ENCODE measurements around the gene ZFP69B. TPM values are rescaled to one million over a fixed set of nuclear protein-coding genes. Genes with fewer than 3 reads are reported as not detected.

ZFP69B gene
- total and polyA plus RNA-seq, 2 of the 4 experiments (the other 2 are of a cell fraction), result 3.1 to 6.8 TPM

DNA sequence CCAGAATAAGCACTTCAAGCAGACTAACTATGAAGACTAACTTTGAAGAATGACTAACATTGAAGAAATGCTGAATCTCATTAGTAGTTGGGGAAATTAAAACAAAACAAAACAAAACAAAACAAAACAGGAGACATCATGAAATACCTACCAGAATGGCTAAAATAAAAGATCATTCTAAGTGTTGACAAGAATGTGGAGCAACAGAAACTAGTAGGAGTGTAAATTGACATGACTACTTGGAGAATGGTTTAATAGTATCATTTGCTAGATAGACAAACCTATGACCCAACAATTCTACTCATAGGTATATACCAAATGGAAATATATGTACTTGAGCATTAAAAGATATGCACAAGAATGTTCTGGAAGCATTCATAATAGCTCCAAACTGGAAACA lies 18.9 kb upstream of the ZFP69B start:
- no peak overlapping the region for H3K14ac ChIP-seq (replicated peaks; ENCODE audit: low read depth, low read length)
- H3K27ac ChIP-seq (ENCODE audit: insufficient read depth, low read length), result no peak overlapping the region
- no peak overlapping the region for H3K9ac ChIP-seq (ENCODE audit: low read depth, low read length)
- BruUV-seq (replicated peaks), result no TSS peak
- no peaks in the 10 kb centered on the region for H3K27me3 ChIP-seq (ENCODE audit: control insufficient read depth, insufficient read depth, low read length)
- H2AK5ac ChIP-seq (ENCODE audit: low read depth, low read length), result no peak overlapping the region
- no peaks in the 10 kb centered on the region; a peak in 1 of 4 replicates for H3K79me1 ChIP-seq (ENCODE audit: low read depth in 1 of 2, low read length in 2 of 2)
- TF ChIP-seq, protein P1, sequence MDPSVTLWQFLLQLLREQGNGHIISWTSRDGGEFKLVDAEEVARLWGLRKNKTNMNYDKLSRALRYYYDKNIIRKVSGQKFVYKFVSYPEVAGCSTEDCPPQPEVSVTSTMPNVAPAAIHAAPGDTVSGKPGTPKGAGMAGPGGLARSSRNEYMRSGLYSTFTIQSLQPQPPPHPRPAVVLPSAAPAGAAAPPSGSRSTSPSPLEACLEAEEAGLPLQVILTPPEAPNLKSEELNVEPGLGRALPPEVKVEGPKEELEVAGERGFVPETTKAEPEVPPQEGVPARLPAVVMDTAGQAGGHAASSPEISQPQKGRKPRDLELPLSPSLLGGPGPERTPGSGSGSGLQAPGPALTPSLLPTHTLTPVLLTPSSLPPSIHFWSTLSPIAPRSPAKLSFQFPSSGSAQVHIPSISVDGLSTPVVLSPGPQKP (IDR thresholded peaks at IDR 0.05; ENCODE audit: borderline replicate concordance, low read depth, low read length), result no peak
- TF ChIP-seq MXI1 (IDR thresholded peaks at IDR 0.05; ENCODE audit: borderline replicate concordance, low read depth, low read length) (no peak), MAFK (IDR thresholded peaks at IDR 0.05; ENCODE audit: low read depth, low read length) (no peak), MAZ (IDR thresholded peaks at IDR 0.05; ENCODE audit: borderline replicate concordance, low read depth, low read length) (no peak), FOS (IDR thresholded peaks at IDR 0.05; ENCODE audit: low read depth, low read length) (no peak)
- no peak overlapping the region for H4K91ac ChIP-seq (ENCODE audit: insufficient read depth, low read depth, low read length)
- H3K9me3 ChIP-seq (ENCODE audit: control insufficient read depth, insufficient read depth, low read length), result no peaks in the 10 kb centered on the region
- no peak overlapping the region for H3K4me3 ChIP-seq (ENCODE audit: insufficient read depth, low read depth, low read length)
- in situ Hi-C loops (cut with MboI; ENCODE audit: low sequenced_read_pairs) (no loop called here), intact Hi-C loops (cut with micrococcal nuclease) (no loop called here), dilution Hi-C loops (cut with HindIII; ENCODE audit: low sequenced_read_pairs, unreplicated experiment) (no loop called here)
- H3K4me1 ChIP-seq (ENCODE audit: control insufficient read depth, insufficient read depth, low read length), result no peaks in the 10 kb centered on the region
- H4K20me1 ChIP-seq (ENCODE audit: insufficient read depth, low read length), result no peaks in the 10 kb centered on the region
- no peak overlapping the region for H3K18ac ChIP-seq (ENCODE audit: low read depth, low read length)
- H2AK9ac ChIP-seq (replicated peaks; ENCODE audit: low read depth, low read length, poor library complexity), result no peak overlapping the region
- H4K5ac ChIP-seq (ENCODE audit: low read depth, low read length), result no peak overlapping the region
- H2BK5ac ChIP-seq (ENCODE audit: low read depth, low read length, poor library complexity, severe bottlenecking), result no peak overlapping the region
- no peak overlapping the region for H3K4ac ChIP-seq (ENCODE audit: low read depth, low read length)
- no peak overlapping the region for H3K56ac ChIP-seq (ENCODE audit: extremely low read depth, insufficient read depth, low read length)
- no peak overlapping the region for H3K23ac ChIP-seq (ENCODE audit: low read depth, low read length)
- ChIA-PET CTCF (no interaction called here), POLR2A (ENCODE audit: unreplicated experiment) (no interaction called here)
- no peak overlapping the region for H4K8ac ChIP-seq (ENCODE audit: low read depth in 2 of 2, low read length in 2 of 2)
- H2BK120ac ChIP-seq (ENCODE audit: low read depth, low read length), result no peak overlapping the region
- no peak overlapping the region for H2AFZ ChIP-seq (replicated peaks; ENCODE audit: low read length, poor library complexity)
- no peaks in the 10 kb centered on the region for H3K36me3 ChIP-seq (ENCODE audit: control insufficient read depth, insufficient read depth, low read length)
- no peak for ATAC-seq (ENCODE audit: low read depth)
- H3K9me1 ChIP-seq (ENCODE audit: insufficient read depth, low read length), result no peaks in the 10 kb centered on the region
- no peak for DNase-seq
- H2BK20ac ChIP-seq (ENCODE audit: low read depth, low read length), result no peak overlapping the region
- no peak overlapping the region for H2BK15ac ChIP-seq (ENCODE audit: low read depth, low read length)
- no peak overlapping the region for H3K4me2 ChIP-seq (ENCODE audit: low read depth, low read length)
